HG03095 (cell line): ENCODE results near the gene HIVEP3.
A peak's percentile ranks its signal among the peaks of the same experiment; 100 is the strongest.

Source experiments
- ATAC-seq: cut with Tn5 transposase; IDR thresholded peaks from one replicate; pipeline ENCODE4 v1.9.1; 2021; ENCODE audit warnings: moderate library complexity; ENCODE audit not compliant: unreplicated experiment

Gene HIVEP3

GRCh38 chr1:41641475-41641814, 277.3 kb downstream of the HIVEP3 start:
- ATAC-seq, result no peak

- no peak for ATAC-seq
Measured at GRCh38 chr1:41640756-41641474, 277.8 kb downstream of the HIVEP3 start.

- ATAC-seq, result no peak
Measured at GRCh38 chr1:41640141-41640751, 278.5 kb downstream of the HIVEP3 start.

GRCh38 chr1:41639332-41639936, 279.3 kb downstream of the HIVEP3 start:
- no peak for ATAC-seq

GRCh38 chr1:41638086-41639024, 280.4 kb downstream of the HIVEP3 start:
- ATAC-seq, result no peak

- ATAC-seq, result no peak
Measured at GRCh38 chr1:41637367-41637766, 281.4 kb downstream of the HIVEP3 start.

GRCh38 chr1:41633764-41634163, 285.0 kb downstream of the HIVEP3 start:
- ATAC-seq, result no peak

- no peak for ATAC-seq
Measured at GRCh38 chr1:41632781-41633575, 285.7 kb downstream of the HIVEP3 start.

- no peak for ATAC-seq
Measured at GRCh38 chr1:41631971-41632370, 286.8 kb downstream of the HIVEP3 start.

GRCh38 chr1:41631154-41631553, 287.6 kb downstream of the HIVEP3 start:
- ATAC-seq, result no peak

- ATAC-seq, result no peak
Measured at GRCh38 chr1:41629571-41629970, 289.2 kb downstream of the HIVEP3 start.

GRCh38 chr1:41629141-41629540, 289.6 kb downstream of the HIVEP3 start:
- ATAC-seq, result no peak

GRCh38 chr1:41627491-41628280, 291.0 kb downstream of the HIVEP3 start:
- no peak for ATAC-seq

- no peak for ATAC-seq
Measured at GRCh38 chr1:41626616-41627375, 291.9 kb downstream of the HIVEP3 start.

- ATAC-seq, result no peak
Measured at GRCh38 chr1:41626146-41626545, 292.6 kb downstream of the HIVEP3 start.

GRCh38 chr1:41623736-41624135, 295.0 kb downstream of the HIVEP3 start:
- ATAC-seq, result no peak

- peak; percentile 83 for ATAC-seq
Measured at GRCh38 chr1:41622859-41623732, 295.6 kb downstream of the HIVEP3 start.

- ATAC-seq, result no peak
Measured at GRCh38 chr1:41622402-41622801, 296.3 kb downstream of the HIVEP3 start.
